SHP77 treated with DMSO at 0.1 percent for 48 hours (cell line): ENCODE results near the gene PHLDB3.
"Not testable (repeated sequence)": the region's sequence is repeated elsewhere in the genome, so short reads cannot be mapped to it uniquely, and the experiment has no call there.

Experiments used
- DNase-seq: peaks from one replicate; lab custom pipeline; 2025; lab: John Stamatoyannopoulos, UW

Gene PHLDB3

DNA sequence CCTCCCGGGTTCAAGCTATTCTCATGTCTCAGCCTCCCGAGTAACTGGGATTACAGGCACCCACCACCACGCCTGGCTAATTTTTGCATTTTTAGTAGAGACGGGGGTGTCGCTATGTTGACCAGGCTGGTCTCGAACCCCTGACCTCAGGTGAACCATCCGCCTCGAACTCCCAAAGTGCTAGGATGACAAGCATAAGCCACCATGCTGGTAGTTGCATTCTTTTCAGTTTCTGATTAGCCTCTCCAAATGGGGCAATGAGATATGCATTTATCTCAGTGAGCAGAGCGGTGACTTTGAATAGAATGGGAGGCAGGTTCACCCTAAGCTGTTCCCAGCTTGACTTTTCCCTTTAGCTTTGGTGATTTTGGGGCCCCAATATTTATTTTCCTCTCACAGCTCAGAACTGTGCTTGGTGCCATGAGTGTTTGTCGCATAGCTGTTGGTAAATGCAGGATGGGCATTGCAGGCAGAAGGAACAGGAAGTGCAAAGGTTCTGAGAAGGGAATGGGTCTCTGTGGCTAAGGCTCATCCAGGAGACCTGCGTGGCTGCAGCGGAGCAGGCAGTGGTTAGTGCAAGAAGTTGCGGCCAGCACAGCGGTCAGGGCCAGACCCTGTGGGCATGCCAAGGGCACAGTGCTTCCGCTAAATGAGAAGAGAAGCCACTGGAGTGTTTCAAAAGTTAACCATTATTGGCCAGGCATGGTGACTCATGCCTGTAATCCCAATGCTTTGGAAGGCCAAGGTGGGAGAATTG lies 59.8 kb downstream of the PHLDB3 start:
- no peak for DNase-seq

GRCh38 chr19:43444091-43444490 lies 60.5 kb downstream of the PHLDB3 start:
- not testable (repeated sequence) for DNase-seq

- DNase-seq = no peak
These were observed 62.8 kb downstream of the PHLDB3 start for GRCh38 chr19:43441716-43442115.

DNA sequence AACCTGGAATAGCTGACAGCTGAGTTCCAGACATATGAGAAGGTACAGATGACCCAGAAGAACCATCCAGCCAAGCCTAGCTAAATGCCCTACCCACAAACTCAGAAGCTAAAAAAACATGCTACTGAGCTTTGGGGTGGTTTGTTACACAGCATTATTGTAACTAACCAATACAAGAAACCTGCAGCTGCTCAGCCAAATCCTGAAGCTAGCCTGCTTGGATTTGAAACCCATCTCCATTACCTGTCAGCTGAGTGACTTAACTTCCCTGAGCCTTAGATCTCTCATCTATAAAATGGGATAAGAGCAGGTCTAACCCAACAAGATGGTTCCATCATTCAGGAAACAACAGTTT lies 64.9 kb downstream of the PHLDB3 start:
- no peak for DNase-seq

GRCh38 chr19:43439032-43439708 lies 65.4 kb downstream of the PHLDB3 start:
- DNase-seq = no peak

DNA sequence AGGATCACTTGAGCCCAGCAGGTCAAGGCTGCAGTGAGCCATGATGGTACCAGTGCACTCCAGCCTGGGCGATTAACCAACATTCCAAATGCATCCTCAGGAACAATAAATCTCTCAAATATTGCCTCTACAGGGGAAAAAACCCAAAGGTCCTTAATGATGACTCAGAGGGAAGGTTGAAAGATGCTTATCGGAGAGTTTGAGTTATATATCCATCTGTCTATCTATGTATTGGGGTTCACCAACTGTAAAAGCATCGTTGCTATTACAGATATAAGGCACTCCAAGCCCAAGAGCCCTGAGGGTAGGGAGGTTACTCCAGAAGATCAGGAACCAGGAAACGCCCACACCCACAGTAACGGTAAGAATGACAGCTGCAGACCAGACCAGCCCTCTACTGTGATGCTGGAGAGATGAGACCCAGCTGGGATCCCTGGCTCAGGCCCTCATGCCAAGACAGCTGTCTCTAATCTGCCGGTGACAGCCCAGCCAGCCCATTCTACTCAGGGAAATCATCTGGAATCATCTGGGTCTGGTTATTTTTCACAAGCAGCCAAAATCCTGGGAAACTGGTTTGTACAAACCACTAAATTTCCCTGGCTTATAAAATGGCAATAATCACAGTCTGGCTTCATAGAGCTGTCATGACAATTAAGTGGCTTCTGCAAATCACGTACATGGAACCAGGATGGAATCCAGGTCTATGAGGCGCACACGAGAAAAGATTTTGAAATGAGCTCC lies 66.1 kb downstream of the PHLDB3 start:
- DNase-seq = no peak

- no peak for DNase-seq
These were observed 66.8 kb downstream of the PHLDB3 start for GRCh38 chr19:43437712-43438111.

- not testable (repeated sequence) for DNase-seq
These were observed 67.3 kb downstream of the PHLDB3 start for GRCh38 chr19:43437284-43437683.

- DNase-seq = no peak
These were observed 68.8 kb downstream of the PHLDB3 start for GRCh38 chr19:43435775-43436174.

DNA sequence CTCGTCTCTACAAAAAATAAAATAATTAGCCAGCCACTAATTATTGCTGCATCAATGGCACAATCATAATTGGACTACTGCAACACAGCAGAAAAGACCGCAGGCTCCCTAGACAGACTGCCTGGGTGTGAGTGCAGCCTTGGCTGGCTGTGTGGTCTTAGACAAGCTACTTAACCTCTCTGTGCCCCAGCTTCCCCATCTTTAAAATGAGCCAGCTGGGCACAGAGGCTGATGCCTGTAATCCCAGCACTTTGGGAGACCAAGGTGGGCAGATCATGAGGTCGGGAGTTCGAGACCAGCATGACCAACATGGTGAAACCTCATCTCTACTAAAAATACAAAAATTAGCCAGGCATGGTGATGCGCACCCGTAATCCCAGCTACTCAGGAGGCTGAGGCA lies 70.9 kb downstream of the PHLDB3 start:
- no peak for DNase-seq

DNA sequence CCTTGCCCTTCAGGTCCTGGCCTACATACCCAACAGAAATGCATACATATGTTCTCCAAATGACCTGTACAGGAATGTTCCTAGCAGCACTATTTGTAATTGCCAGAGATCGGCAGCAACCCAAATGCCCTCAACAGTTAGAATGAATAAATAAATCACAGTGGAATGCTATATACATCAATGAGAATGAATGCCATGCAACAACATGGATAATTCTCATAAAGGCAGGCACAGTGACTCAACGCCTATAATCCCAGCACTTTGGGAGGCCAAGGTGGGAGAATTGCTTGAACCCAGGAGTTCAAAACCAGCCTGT lies 71.2 kb downstream of the PHLDB3 start:
- DNase-seq = no peak

GRCh38 chr19:43430976-43431375 lies 73.6 kb downstream of the PHLDB3 start:
- DNase-seq = no peak

GRCh38 chr19:43430142-43430710 lies 74.3 kb downstream of the PHLDB3 start:
- no peak for DNase-seq

DNA sequence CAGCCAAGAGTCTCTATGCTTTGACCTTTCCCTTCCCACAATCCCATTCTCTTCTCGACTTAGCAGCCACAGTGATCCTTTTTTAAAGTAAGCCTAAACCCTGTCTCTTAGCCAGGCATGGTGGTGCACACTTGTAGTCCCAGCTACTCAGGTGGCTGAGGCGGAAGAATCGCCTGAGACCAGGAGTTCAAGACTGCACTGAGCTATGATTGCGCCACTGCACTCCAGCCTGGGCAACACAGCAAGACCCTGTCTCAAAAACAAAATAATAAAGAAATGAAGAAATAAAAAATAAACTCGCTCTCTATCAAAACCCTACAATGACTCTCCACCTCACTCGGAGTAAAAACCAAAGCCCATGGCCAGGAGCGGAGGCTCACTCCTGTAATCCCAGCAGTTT lies 75.2 kb downstream of the PHLDB3 start:
- no peak for DNase-seq

- no peak for DNase-seq
These were observed 78.8 kb downstream of the PHLDB3 start for GRCh38 chr19:43425567-43426392.
